HG02840 (cell line): ENCODE results near the gene GANC.

Experiments
- ATAC-seq: cut with Tn5 transposase; IDR thresholded peaks from one replicate; pipeline ENCODE4 v1.9.1; 2021; ENCODE audit warnings: mild to moderate bottlenecking, moderate library complexity, moderate number of reproducible peaks; ENCODE audit not compliant: unreplicated experiment, low FRiP score

Gene GANC

GRCh38 chr15:42373274-42373673 lies 100.3 kb downstream of the GANC start:
- ATAC-seq = no peak

DNA sequence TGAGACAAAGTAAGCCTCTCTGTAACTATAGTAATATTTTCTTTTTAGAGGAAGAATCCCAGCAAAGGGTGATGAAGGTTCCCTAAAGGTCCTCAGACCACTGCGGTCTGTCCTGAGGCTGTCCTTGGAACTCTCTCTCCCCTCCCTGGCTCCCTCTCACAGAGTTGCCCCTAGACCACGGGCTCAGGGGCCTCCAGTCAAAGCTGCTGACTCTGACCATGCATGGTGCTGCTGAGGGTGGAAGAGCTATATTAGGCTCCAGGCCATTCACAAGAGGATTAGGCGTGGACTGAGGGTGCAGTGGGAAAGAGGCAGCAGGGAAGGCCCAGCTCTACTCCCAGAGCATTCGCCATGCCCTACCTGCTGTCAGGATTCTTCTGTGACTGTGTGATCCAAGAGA lies 100.9 kb downstream of the GANC start:
- no peak for ATAC-seq

- ATAC-seq = no peak
These were observed 101.8 kb downstream of the GANC start for GRCh38 chr15:42374810-42375209.

- ATAC-seq = no peak
These were observed 102.3 kb downstream of the GANC start for GRCh38 chr15:42375252-42375651.

- no peak for ATAC-seq
These were observed 102.9 kb downstream of the GANC start for GRCh38 chr15:42375941-42376340.

DNA sequence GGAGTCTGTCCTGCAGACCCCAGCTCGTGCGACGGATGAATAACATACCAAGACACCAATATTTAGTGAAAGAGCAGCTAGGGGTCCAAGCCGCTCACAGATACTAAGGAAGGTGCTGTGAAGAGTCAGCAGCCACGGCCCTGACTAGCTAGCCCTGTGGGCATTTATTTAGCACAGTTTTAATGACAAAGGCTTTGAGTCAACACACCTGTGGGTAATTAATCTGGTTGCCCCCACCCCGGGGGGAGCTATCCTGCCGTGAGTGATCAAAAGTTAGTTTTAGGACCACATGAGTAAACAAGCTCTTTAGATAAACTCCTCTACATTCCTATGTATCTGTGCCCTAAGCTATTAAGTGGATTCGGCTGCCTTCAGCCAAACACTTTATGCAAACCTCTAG lies 105.0 kb downstream of the GANC start:
- no peak for ATAC-seq

DNA sequence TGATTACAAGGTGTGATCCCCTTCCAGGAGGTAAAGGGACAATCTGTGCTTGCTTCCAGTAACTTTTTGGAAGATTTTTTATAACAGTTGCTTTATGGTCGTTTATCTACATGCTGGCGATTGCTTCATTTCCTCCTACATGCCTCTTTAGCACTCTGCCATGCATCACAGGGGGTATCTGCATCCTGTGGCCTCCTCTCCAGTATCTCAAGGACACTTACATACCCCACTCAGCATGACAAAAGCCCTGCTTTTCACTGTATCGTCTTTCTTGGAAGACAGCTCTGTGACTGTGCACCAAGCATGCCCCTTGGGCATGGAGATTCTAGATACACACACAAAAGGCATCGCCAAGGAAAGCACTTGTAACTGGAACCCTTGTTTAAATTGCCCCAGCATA lies 111.6 kb downstream of the GANC start:
- no peak for ATAC-seq

GRCh38 chr15:42385206-42385979 lies 112.4 kb downstream of the GANC start:
- no peak for ATAC-seq

GRCh38 chr15:42385980-42386700 lies 113.1 kb downstream of the GANC start:
- no peak for ATAC-seq

DNA sequence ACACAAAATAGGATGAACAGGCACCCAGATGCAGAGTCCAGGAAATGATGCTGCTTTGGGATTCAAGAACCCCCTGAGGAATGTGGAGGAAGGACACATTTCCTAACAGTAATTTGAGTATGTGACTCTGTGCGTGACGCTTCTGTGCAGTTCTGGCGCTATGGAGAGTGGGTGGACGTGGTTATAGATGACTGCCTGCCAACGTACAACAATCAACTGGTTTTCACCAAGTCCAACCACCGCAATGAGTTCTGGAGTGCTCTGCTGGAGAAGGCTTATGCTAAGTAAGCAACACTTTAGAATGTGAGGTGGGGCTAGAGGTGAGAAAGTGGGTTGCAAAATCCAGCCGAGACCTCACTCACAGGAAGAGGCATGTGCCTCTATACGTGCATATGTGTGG lies 114.6 kb downstream of the GANC start:
- no peak for ATAC-seq

GRCh38 chr15:42392309-42393024 lies 119.5 kb downstream of the GANC start:
- no peak for ATAC-seq

- ATAC-seq = no peak
These were observed 121.1 kb downstream of the GANC start for GRCh38 chr15:42394106-42394505.

DNA sequence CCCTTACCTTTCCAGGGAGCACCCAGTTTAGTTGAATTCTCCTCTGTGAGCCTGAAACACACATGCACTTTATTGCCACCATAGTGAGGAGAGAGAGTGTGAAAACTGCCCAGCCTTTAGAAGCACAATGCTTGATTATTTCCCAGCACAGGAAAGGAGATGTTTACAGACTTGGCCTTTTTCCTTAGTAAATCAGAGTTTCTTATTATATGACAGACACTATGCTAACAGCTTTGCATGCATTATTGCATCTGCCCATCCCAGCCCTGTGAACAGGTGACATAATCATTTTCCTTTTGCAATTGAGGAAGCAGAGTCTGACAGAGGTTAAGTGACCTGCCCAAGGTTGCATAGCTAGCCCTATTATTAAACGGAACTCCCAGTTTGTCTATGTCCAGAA lies 122.8 kb downstream of the GANC start:
- no peak for ATAC-seq

GRCh38 chr15:42401544-42402454 lies 128.8 kb downstream of the GANC start:
- ATAC-seq = no peak

GRCh38 chr15:42402455-42403205 lies 129.6 kb downstream of the GANC start:
- ATAC-seq = no peak

DNA sequence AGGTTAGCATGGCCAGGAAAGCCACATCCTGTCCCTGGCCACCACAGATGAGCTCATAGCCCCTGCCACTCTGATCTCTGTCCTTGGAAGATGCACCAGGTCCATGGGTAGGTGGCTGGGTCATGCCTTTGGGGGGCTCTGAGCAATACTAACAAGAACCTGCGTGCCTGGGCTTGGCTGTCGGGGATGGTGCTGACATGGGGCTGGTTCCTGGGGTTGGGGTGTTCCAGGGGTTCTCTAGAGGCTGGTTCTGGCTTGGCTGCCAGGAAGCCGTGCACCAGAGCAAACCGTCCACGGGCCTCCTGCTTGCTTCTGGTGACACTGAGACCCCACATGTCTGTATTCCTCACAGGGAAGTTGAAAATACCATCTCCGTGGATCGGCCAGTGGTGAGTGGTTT lies 130.4 kb downstream of the GANC start:
- ATAC-seq = no peak

DNA sequence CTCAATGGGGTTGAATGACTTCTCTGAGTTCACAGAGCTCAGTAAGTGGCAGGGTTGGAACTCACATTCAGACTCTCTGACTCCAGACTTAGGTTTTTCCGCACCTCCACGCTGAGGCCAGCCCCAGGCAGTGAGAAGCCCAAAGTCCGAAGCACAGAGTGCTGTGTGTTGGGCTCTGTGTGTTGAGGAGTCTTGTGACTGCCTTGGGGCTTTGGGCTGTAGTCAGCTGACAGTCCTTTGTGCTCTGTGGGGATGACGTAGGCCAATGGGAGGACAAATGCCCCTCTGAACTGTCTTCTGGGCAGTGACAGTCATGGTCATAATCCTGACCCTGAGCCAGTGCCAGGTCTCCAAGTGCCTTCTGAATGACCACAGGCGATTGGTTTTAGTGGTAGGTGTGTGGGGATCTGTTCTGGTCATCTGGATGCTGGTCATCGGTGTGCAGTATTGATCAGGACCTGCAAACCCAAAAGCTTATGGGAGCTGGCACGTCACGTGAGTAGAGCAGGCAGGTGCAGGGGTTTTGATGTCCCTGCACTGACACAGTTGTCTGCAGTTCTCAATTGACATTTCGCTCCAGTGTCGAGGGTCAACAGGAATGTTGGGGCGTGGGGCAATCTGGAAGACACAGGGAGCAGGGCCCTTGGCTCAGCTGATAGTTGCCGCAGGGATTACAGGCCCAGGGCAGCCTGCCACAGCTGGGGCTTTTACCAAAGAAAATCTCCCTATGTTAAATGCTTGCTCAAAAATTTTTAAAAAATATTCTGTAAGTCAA lies 131.6 kb downstream of the GANC start:
- no peak for ATAC-seq

GRCh38 chr15:42405863-42406482 lies 133.0 kb downstream of the GANC start:
- no peak for ATAC-seq
